ENCODE data around the gene IFT122. TPM values are rescaled to one million over a fixed set of nuclear protein-coding genes. Genes with fewer than 3 reads are reported as not detected.

IFT122 gene
- total RNA-seq, 3 donors from 2014 or later, result 43.2 to 60.6 (median 45.8) TPM

GRCh38 chr3:129559565-129560079 is 119.6 kb downstream of the IFT122 start:
- H3K27me3 ChIP-seq, result no peaks in the 10 kb centered on the region
- H3K36me3 ChIP-seq, result no peaks in the 10 kb centered on the region
- H3K4me1 ChIP-seq, result peaks cover 0 to 9% of the 10 kb centered on the region in 2 donors
- no peak for DNase-seq (ENCODE audit: low spot score in 2 of 2)
- H3K9me3 ChIP-seq, result no peaks in the 10 kb centered on the region
- H3K4me3 ChIP-seq, result no peak overlapping the region
- TF ChIP-seq CTCF (IDR thresholded peaks at IDR 0.05) (no peak), POLR2A (IDR thresholded peaks at IDR 0.05) (no peak), POLR2AphosphoS5 (IDR thresholded peaks at IDR 0.05) (no peak)
- intact Hi-C loops (cut with DNase I; ENCODE audit: low total_unique reads), result no loop called here
- H3K27ac ChIP-seq, result peak overlapping the region in 1 of 2 donors; percentile 94

GRCh38 chr3:129560269-129560787 is 120.3 kb downstream of the IFT122 start:
- DNase-seq (ENCODE audit: low spot score in 2 of 2), result no peak
- Histone ChIP-seq H3K4me1 (peaks cover 0 to 9% of the 10 kb centered on the region in 2 donors), H3K27me3 (no peaks in the 10 kb centered on the region), H3K9me3 (no peaks in the 10 kb centered on the region), H3K4me3 (no peak overlapping the region), H3K27ac (peak overlapping the region; percentile 69 to 94), H3K36me3 (no peaks in the 10 kb centered on the region)
- no peak for TF ChIP-seq CTCF (IDR thresholded peaks at IDR 0.05)
- TF ChIP-seq POLR2AphosphoS5 (IDR thresholded peaks at IDR 0.05), result peak in 1 of 3 donors; percentile 14
- intact Hi-C loops (cut with DNase I; ENCODE audit: low total_unique reads), result no loop called here

- TF ChIP-seq POLR2AphosphoS5 (IDR thresholded peaks at IDR 0.05) (peak in 2 of 3 donors; percentile 33 to 55), CTCF (IDR thresholded peaks at IDR 0.05) (no peak)
- H3K36me3 ChIP-seq, result no peaks in the 10 kb centered on the region
- no peaks in the 10 kb centered on the region for H3K27me3 ChIP-seq
- H3K9me3 ChIP-seq, result no peaks in the 10 kb centered on the region
- H3K4me3 ChIP-seq, result peak overlapping the region in 1 of 3 donors; percentile 22
- intact Hi-C loops (cut with DNase I; ENCODE audit: low total_unique reads), result no loop called here
- H3K27ac ChIP-seq, result peak overlapping the region; percentile 69 to 94
- peaks cover 0 to 9% of the 10 kb centered on the region in 2 donors for H3K4me1 ChIP-seq
- peak; percentile 30 to 60 for DNase-seq (ENCODE audit: low spot score in 2 of 2)
These were observed 121.0 kb downstream of the IFT122 start for GRCh38 chr3:129560911-129561594.

GRCh38 chr3:129561619-129562248 is 121.7 kb downstream of the IFT122 start:
- TF ChIP-seq CTCF (IDR thresholded peaks at IDR 0.05) (no peak), POLR2A (IDR thresholded peaks at IDR 0.05) (no peak)
- H3K27ac ChIP-seq, result peak overlapping the region; percentile 69 to 94
- H3K4me1 ChIP-seq, result peaks cover 0 to 9% of the 10 kb centered on the region in 2 donors
- no peaks in the 10 kb centered on the region for H3K27me3 ChIP-seq
- no peak for DNase-seq (ENCODE audit: low spot score in 2 of 2)
- no peaks in the 10 kb centered on the region for H3K36me3 ChIP-seq
- no peak overlapping the region for H3K4me3 ChIP-seq
- no peaks in the 10 kb centered on the region for H3K9me3 ChIP-seq
- intact Hi-C loops (cut with DNase I; ENCODE audit: low total_unique reads), result no loop called here

- H3K4me3 ChIP-seq, result no peak overlapping the region
- no peaks in the 10 kb centered on the region for H3K9me3 ChIP-seq
- H3K4me1 ChIP-seq, result peaks cover 0 to 9% of the 10 kb centered on the region in 2 donors
- H3K36me3 ChIP-seq, result no peaks in the 10 kb centered on the region
- no peaks in the 10 kb centered on the region for H3K27me3 ChIP-seq
- DNase-seq (ENCODE audit: low spot score in 2 of 2), result no peak
- peak overlapping the region in 1 of 2 donors; percentile 94 for H3K27ac ChIP-seq
- intact Hi-C loops (cut with DNase I; ENCODE audit: low total_unique reads), result no loop called here
- TF ChIP-seq CTCF (IDR thresholded peaks at IDR 0.05) (no peak), POLR2A (IDR thresholded peaks at IDR 0.05) (no peak), POLR2AphosphoS5 (IDR thresholded peaks at IDR 0.05) (no peak)
These were observed 122.8 kb downstream of the IFT122 start for GRCh38 chr3:129562803-129563202.
